ENCODE measurements around the gene WBP2. TPM values are rescaled to one million over a fixed set of nuclear protein-coding genes. Genes with fewer than 3 reads are reported as not detected.
A peak's percentile ranks its signal among the peaks of the same experiment; 100 is the strongest.

The WBP2 gene
- total and polyA plus RNA-seq, 2 of the 13 experiments (the other 11 are each of a cell fraction or from before 2014, with no cell fraction given): 29.2 to 29.5 TPM

DNA sequence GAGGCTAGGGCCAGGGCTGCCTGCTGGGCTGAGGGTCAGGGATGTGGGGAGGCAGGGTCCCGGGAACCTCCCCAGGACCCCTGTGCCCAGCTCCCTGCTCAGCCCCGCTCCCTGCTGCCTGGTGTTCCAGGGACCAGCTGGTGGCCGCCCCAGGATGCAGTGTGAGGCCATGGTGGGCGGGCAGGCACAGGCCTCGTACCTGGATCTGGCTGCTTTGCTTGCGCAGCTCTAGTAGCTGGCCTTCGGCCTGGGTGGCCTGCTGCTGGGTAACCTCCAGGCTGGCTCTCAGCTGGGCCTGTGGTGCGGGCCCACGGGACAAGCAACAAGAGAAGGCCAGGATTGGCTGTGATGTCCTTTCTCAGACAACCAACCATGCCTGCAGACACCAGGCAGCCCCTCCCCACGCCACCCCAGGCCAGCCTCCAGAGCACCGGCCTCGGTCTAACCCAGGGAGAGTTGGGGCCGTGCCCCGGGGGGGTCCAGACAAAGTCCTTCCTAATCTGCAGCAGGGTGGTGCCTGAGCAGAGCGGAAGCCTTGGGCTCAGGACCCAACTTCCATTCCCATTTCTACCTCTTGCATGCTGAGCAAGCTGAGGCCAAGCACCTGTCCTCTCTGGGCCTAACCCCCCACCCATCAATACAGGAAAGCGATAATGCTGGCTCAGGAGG, 37.6 kb upstream of the WBP2 start (continued):
- TF ChIP-seq NCOA2 (CRISPR knock-in tag; IDR thresholded peaks at IDR 0.05) (no peak), ZBTB20 (CRISPR knock-in tag; IDR thresholded peaks at IDR 0.05; ENCODE audit: borderline replicate concordance, low read depth) (no peak; the same call in 1 of the 2 replicates), ZNF44 (CRISPR knock-in tag; IDR thresholded peaks at IDR 0.05) (no peak), HNRNPL (IDR thresholded peaks at IDR 0.05; ENCODE audit: low read depth, low read length) (peak; percentile 81; the same call in 1 of the 2 replicates), NFE2 (CRISPR knock-in tag; IDR thresholded peaks at IDR 0.05) (no peak), SP140L (CRISPR knock-in tag; IDR thresholded peaks at IDR 0.05; ENCODE audit: borderline replicate concordance) (no peak), ZNF562 (CRISPR knock-in tag; IDR thresholded peaks at IDR 0.05; ENCODE audit: borderline replicate concordance) (no peak), SCMH1 (CRISPR knock-in tag; IDR thresholded peaks at IDR 0.05; ENCODE audit: borderline replicate concordance) (no peak), ZNF891 (CRISPR knock-in tag; IDR thresholded peaks at IDR 0.05) (no peak), ZNF234 (CRISPR knock-in tag; conservative IDR thresholded peaks at IDR 0.05) (no peak), RFXANK (CRISPR knock-in tag; IDR thresholded peaks at IDR 0.05) (no peak), ZNF34 (CRISPR knock-in tag; IDR thresholded peaks at IDR 0.05; ENCODE audit: borderline replicate concordance) (no peak), MEF2D (CRISPR knock-in tag; IDR thresholded peaks at IDR 0.05) (no peak), MAFK (conservative IDR thresholded peaks at IDR 0.05 in 1 of 2, IDR thresholded peaks at IDR 0.05 in 1 of 2; ENCODE audit: low read length in 2 of 2) (no peak), KDM5B (CRISPR knock-in tag; IDR thresholded peaks at IDR 0.05; ENCODE audit: borderline replicate concordance) (no peak; the same call in 1 of the 2 replicates), RXRA (CRISPR knock-in tag; IDR thresholded peaks at IDR 0.05) (peak; percentile 65; the same call in 1 of the 2 replicates), MZF1 (CRISPR knock-in tag; IDR thresholded peaks at IDR 0.05; ENCODE audit: borderline replicate concordance) (no peak), HNRNPLL (IDR thresholded peaks at IDR 0.05; ENCODE audit: low read depth, low read length, poor library complexity, severe bottlenecking) (peak; percentile 54), ELF4 (CRISPR knock-in tag; IDR thresholded peaks at IDR 0.05; ENCODE audit: borderline replicate concordance) (no peak), SRSF9 (IDR thresholded peaks at IDR 0.05; ENCODE audit: borderline replicate concordance, insufficient read depth, low read depth, low read length, poor library complexity, severe bottlenecking) (no peak), ZNF670 (CRISPR knock-in tag; IDR thresholded peaks at IDR 0.05; ENCODE audit: borderline replicate concordance) (no peak)
- TF ChIP-seq, protein P1, sequence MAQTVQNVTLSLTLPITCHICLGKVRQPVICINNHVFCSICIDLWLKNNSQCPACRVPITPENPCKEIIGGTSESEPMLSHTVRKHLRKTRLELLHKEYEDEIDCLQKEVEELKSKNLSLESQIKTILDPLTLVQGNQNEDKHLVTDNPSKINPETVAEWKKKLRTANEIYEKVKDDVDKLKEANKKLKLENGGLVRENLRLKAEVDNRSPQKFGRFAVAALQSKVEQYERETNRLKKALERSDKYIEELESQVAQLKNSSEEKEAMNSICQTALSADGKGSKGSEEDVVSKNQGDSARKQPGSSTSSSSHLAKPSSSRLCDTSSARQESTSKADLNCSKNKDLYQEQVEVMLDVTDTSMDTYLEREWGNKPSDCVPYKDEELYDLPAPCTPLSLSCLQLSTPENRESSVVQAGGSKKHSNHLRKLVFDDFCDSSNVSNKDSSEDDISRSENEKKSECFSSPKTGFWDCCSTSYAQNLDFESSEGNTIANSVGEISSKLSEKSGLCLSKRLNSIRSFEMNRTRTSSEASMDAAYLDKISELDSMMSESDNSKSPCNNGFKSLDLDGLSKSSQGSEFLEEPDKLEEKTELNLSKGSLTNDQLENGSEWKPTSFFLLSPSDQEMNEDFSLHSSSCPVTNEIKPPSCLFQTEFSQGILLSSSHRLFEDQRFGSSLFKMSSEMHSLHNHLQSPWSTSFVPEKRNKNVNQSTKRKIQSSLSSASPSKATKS (CRISPR knock-in tag; IDR thresholded peaks at IDR 0.05): no peak
- TF ChIP-seq, protein P2, sequence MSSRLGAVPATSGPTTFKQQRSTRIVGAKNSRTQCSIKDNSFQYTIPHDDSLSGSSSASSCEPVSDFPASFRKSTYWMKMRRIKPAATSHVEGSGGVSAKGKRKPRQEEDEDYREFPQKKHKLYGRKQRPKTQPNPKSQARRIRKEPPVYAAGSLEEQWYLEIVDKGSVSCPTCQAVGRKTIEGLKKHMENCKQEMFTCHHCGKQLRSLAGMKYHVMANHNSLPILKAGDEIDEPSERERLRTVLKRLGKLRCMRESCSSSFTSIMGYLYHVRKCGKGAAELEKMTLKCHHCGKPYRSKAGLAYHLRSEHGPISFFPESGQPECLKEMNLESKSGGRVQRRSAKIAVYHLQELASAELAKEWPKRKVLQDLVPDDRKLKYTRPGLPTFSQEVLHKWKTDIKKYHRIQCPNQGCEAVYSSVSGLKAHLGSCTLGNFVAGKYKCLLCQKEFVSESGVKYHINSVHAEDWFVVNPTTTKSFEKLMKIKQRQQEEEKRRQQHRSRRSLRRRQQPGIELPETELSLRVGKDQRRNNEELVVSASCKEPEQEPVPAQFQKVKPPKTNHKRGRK (CRISPR knock-in tag; IDR thresholded peaks at IDR 0.05): no peak
- TF ChIP-seq, protein P3, sequence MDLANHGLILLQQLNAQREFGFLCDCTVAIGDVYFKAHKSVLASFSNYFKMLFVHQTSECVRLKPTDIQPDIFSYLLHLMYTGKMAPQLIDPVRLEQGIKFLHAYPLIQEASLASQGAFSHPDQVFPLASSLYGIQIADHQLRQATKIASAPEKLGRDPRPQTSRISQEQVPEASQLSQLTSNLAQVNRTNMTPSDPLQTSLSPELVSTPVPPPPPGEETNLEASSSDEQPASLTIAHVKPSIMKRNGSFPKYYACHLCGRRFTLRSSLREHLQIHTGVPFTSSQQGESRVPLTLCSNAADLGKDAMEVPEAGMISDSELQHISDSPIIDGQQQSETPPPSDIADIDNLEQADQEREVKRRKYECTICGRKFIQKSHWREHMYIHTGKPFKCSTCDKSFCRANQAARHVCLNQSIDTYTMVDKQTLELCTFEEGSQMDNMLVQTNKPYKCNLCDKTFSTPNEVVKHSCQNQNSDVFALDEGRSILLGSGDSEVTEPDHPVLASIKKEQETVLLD (CRISPR knock-in tag; IDR thresholded peaks at IDR 0.05; ENCODE audit: low read depth): no peak

Data from HepG2 (cell line).